Fibroblast of lung (primary cell): ENCODE measurements around the gene SRGAP2. TPM values are rescaled to one million over a fixed set of nuclear protein-coding genes. Genes with fewer than 3 reads are reported as not detected.
"Not testable (repeated sequence)": the region's sequence is repeated elsewhere in the genome, so short reads cannot be mapped to it uniquely, and the experiment has no call there.

Experiments
- DNase-seq, 2 donors: peaks; one replicate each; pipeline versions ENCODE4 v3.0.0 to v3.0.0-alpha.2; 2010; ENCODE audit warnings: low read depth in 2 of 2
- H2AFZ ChIP-seq: 2 replicates; pipeline ENCODE4 v1.5.1; 2012; ENCODE audit warnings: low read length, control low read depth, inconsistent platforms
- H3K27ac ChIP-seq: 2 replicates; pipeline ENCODE4 v1.5.1; 2011; ENCODE audit warnings: low read length, control low read depth; ENCODE audit not compliant: insufficient read depth
- H3K27me3 ChIP-seq: 2 replicates; pipeline ENCODE4 v1.5.1; 2011; ENCODE audit warnings: mild to moderate bottlenecking, low read length; ENCODE audit not compliant: control insufficient read depth, insufficient read depth
- H3K36me3 ChIP-seq: 2 replicates; pipeline ENCODE4 v1.5.1; 2011; ENCODE audit warnings: low read length; ENCODE audit not compliant: control insufficient read depth, insufficient read depth
- H3K4me1 ChIP-seq: 2 replicates; pipeline ENCODE4 v1.5.1; 2011; ENCODE audit warnings: low read length; ENCODE audit not compliant: control insufficient read depth, insufficient read depth; ENCODE audit errors: extremely low read depth
- H3K4me2 ChIP-seq: 2 replicates; pipeline ENCODE4 v1.5.1; 2011; ENCODE audit warnings: low read length, control low read depth; ENCODE audit not compliant: insufficient read depth; ENCODE audit errors: extremely low read depth
- H3K4me3 ChIP-seq, 4 experiments: fragments of 200-600 bp in 1 of 4; sonication (generic) in 1 of 4; replicated peaks in 1 of 4; 2 replicates each; pipeline ENCODE4 v1.5.1; 2011 to 2016; ENCODE audit warnings: low read length in 4 of 4, low read depth in 3 of 4, mild to moderate bottlenecking in 3 of 4, control low read depth in 2 of 4, inconsistent platforms in 1 of 4, mixed read lengths in 1 of 4; ENCODE audit not compliant: insufficient read depth in 1 of 4; ENCODE audit errors: control extremely low read depth in 1 of 4
- H3K79me2 ChIP-seq: 2 replicates; pipeline ENCODE4 v1.5.1; 2012; ENCODE audit warnings: mild to moderate bottlenecking, low read length, inconsistent platforms; ENCODE audit not compliant: control insufficient read depth, insufficient read depth
- H3K9ac ChIP-seq: 2 replicates; pipeline ENCODE4 v1.5.1; 2011; ENCODE audit warnings: mild to moderate bottlenecking, low read length, control low read depth; ENCODE audit not compliant: insufficient read depth
- H3K9me3 ChIP-seq: 2 replicates; pipeline ENCODE4 v1.5.1; 2012; ENCODE audit warnings: low read depth, low read length; ENCODE audit not compliant: control insufficient read depth, insufficient read depth
- H4K20me1 ChIP-seq: 2 replicates; pipeline ENCODE4 v1.5.1; 2011; ENCODE audit warnings: low read length; ENCODE audit not compliant: control insufficient read depth, insufficient read depth; ENCODE audit errors: extremely low read depth
- polyA plus RNA-seq, 2 donors: library from polyadenylated mRNA; depleted of rRNA in 1 of 2; stranded (reverse) in 1 of 2; unstranded in 1 of 2; fragments of >200 nt; gene quantifications; 2 replicates each; pipeline ENCODE4 v1.2.1, GENCODE V29; 2011 to 2012; ENCODE audit warnings: missing spikeins in 1 of 2
- total RNA-seq: library from RNA; depleted of rRNA; stranded (reverse); fragments of >200 nt; gene quantifications from 2 replicates; pipeline ENCODE4 v1.2.1, GENCODE V29; 2014

The SRGAP2 gene
- total and polyA plus RNA-seq, 2 donors (not counting 1 experiment from before 2014, with no cell fraction given), result 14.3 to 51.9 TPM

DNA sequence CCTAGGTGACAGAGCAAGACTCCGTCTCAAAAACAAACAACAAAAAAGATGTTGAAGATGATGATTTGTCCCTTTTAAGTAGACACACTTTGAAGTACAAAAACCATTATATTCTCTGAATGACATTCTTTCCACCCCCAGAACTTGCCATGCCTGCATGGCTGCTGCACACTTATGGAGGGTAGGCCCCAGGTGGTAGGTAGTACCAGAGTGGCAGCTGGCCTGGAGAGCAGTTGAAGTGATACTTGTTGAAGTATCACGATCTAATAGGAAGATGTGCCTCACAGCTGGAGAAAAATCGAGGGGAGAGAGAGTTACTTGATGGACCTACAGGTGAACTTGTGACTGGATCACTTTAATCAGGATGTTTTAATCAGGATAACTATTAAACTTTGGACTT is 14.9 kb downstream of the SRGAP2 start:
- not testable (repeated sequence) for H3K79me2 ChIP-seq, H3K27ac ChIP-seq, H3K36me3 ChIP-seq, H3K9me3 ChIP-seq, H3K4me2 ChIP-seq, H2AFZ ChIP-seq, H3K4me3 ChIP-seq, DNase-seq, H3K9ac ChIP-seq, H3K27me3 ChIP-seq, H4K20me1 ChIP-seq, H3K4me1 ChIP-seq

DNA sequence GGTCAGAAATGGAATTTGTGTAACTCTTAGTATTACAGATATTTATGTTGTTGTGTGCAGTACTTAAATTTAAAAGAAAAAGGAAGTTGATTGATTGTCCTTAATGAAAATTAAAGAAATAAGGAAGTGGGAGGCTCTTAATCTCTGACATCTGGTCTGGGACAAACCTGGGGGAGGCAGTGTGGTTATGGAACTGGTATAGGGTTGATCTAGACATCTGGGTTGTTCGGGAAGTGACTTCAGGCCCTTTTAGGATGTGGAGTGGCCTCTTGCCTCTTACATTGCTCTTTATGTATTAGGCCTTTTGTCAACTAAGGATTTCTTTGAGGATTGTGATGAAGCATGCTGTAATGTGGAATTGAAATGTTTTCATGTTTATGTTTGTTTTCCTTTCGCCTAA is 15.4 kb downstream of the SRGAP2 start:
- H3K4me1 ChIP-seq, H3K9me3 ChIP-seq, H3K36me3 ChIP-seq, DNase-seq, H3K27ac ChIP-seq, H3K9ac ChIP-seq, H3K4me2 ChIP-seq, H4K20me1 ChIP-seq, H3K27me3 ChIP-seq, H3K79me2 ChIP-seq, H2AFZ ChIP-seq, H3K4me3 ChIP-seq: not testable (repeated sequence)

DNA sequence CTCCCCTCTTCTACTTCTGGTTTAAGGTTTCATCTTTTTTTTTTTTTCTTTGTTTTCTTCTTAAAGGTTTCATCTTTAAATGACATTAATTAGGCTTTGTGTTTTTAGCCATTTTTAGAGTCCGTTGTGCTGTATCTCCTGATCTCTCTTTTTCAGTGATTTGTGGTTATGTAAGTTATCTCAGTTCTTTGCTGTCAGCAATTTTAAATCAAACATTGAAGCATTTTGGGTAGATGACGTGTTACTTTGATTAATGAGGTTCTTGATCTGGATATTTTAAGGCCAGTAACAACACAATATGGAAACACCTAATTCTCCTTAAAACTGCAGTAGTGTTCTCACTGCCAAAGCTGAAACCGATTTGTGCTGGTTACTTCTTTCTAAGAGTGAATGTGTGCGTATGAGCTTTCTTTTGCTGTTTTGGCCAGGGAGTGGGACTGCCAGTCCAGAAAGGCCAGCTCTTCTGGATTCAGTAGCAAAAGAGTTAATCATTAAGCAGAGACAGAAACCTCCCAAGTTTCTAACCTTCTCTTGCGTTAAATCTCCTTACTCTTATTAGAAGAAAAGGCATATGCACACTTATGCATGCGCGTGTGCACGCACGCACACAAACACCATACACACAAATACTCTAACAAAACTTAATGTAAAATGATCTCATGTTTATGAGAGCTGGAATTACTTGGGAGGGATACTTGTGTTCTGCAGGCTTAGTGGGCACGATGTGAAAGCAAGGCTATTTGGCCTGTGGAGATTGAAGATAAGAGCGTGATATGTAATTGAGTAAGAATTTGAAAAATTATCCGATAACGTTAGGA is 16.4 kb downstream of the SRGAP2 start:
- H3K9ac ChIP-seq, H4K20me1 ChIP-seq, H3K27me3 ChIP-seq, H3K4me1 ChIP-seq, H3K4me3 ChIP-seq, H3K79me2 ChIP-seq, H3K4me2 ChIP-seq, H3K36me3 ChIP-seq, H3K9me3 ChIP-seq, H2AFZ ChIP-seq, DNase-seq, H3K27ac ChIP-seq: not testable (repeated sequence)

GRCh38 chr1:206220332-206221000 is 17.1 kb downstream of the SRGAP2 start:
- not testable (repeated sequence) for H3K9me3 ChIP-seq, H3K9ac ChIP-seq, H3K27me3 ChIP-seq, H3K36me3 ChIP-seq, H3K79me2 ChIP-seq, H3K4me3 ChIP-seq, H3K4me2 ChIP-seq, H3K27ac ChIP-seq, H2AFZ ChIP-seq, H3K4me1 ChIP-seq, H4K20me1 ChIP-seq
- DNase-seq, result peak in 1 of 2 donors; percentile 40

GRCh38 chr1:206221585-206221984 is 18.2 kb downstream of the SRGAP2 start:
- H2AFZ ChIP-seq, H3K27ac ChIP-seq, H3K4me3 ChIP-seq, H3K9me3 ChIP-seq, H3K27me3 ChIP-seq, H3K79me2 ChIP-seq, H4K20me1 ChIP-seq, H3K36me3 ChIP-seq, H3K4me1 ChIP-seq, H3K4me2 ChIP-seq, DNase-seq, H3K9ac ChIP-seq: not testable (repeated sequence)

- not testable (repeated sequence) for H3K4me1 ChIP-seq, H3K36me3 ChIP-seq, H3K9ac ChIP-seq, H3K4me2 ChIP-seq, H3K9me3 ChIP-seq, H3K27ac ChIP-seq, H3K79me2 ChIP-seq, H4K20me1 ChIP-seq, H3K27me3 ChIP-seq, H3K4me3 ChIP-seq, H2AFZ ChIP-seq
- DNase-seq, result peak in 1 of 2 donors; percentile 28
These were observed 20.9 kb downstream of the SRGAP2 start for GRCh38 chr1:206224190-206224776.
